Panc1 (cell line): ENCODE data around the gene SFSWAP. TPM values are rescaled to one million over a fixed set of nuclear protein-coding genes. Genes with fewer than 3 reads are reported as not detected.

Experiments used
- ATAC-seq: fragments of 200-7000 bp; cut with Tn5 transposase; 2 replicates; pipeline ENCODE4 v1.9.1; 2020; ENCODE audit warnings: mild to moderate bottlenecking, moderate library complexity
- BruUV-seq: library from RNA; stranded (reverse); fragments of 400-500 nt; replicated peaks from 2 replicates; lab custom pipeline; 2021; lab: Mats Ljungman, UMichigan
- CTCF ChIA-PET: fragments of 300-600 bp; sonication (Branson Sonifier 250); formaldehyde crosslinking; loops from one replicate; lab custom pipeline; 2022; ENCODE audit warnings: antibody characterized with exemption; lab: Charles Lee
- POLR2A ChIA-PET: fragments of 300-600 bp; sonication (Branson Sonifier 250); formaldehyde crosslinking; loops from one replicate; lab custom pipeline; 2022; ENCODE audit warnings: antibody characterized with exemption; lab: Charles Lee
- DNase-seq: peaks from one replicate; pipeline ENCODE4 v3.0.0-alpha.2; 2010; ENCODE audit warnings: low read depth, low spot score
- H3K27ac ChIP-seq: 2 replicates; pipeline ENCODE4 v1.5.1; 2011; ENCODE audit warnings: mild to moderate bottlenecking, low read length, inconsistent platforms
- H3K27me3 ChIP-seq: fragments of 200-500 bp; sonication (Bioruptor generic); 2 replicates; pipeline ENCODE4 v1.6.0; 2014; ENCODE audit warnings: low read length, inconsistent platforms; ENCODE audit not compliant: control insufficient read depth, insufficient read depth
- H3K36me3 ChIP-seq: fragments of 200-500 bp; sonication (Bioruptor generic); 2 replicates; pipeline ENCODE4 v1.5.1; 2014; ENCODE audit warnings: inconsistent platforms, mild to moderate bottlenecking, low read length, moderate library complexity; ENCODE audit not compliant: control insufficient read depth, insufficient read depth
- H3K4me1 ChIP-seq: 2 replicates; pipeline ENCODE4 v1.5.1; 2011; ENCODE audit warnings: inconsistent platforms, mild to moderate bottlenecking, low read length, moderate library complexity; ENCODE audit not compliant: control insufficient read depth, insufficient read depth
- H3K4me3 ChIP-seq, 2 experiments: 2 replicates each; pipeline ENCODE4 v1.5.1; 2011 to 2012; ENCODE audit warnings: low read depth in 2 of 2, low read length in 2 of 2, mild to moderate bottlenecking in 2 of 2, inconsistent platforms in 1 of 2, moderate library complexity in 1 of 2
- H3K9me3 ChIP-seq: fragments of 200-500 bp; sonication (Bioruptor generic); 2 replicates; pipeline ENCODE4 v1.5.1; 2014; ENCODE audit warnings: low read depth, mild to moderate bottlenecking, inconsistent platforms, low read length, moderate library complexity; ENCODE audit not compliant: control insufficient read depth, insufficient read depth
- POLR2AphosphoS5 ChIP-seq: IDR thresholded peaks from 2 replicates; pipeline ENCODE4 v1.6.1; 2012; ENCODE audit warnings: mild to moderate bottlenecking, low read depth, low read length, moderate library complexity
- SIN3A ChIP-seq: IDR thresholded peaks from 2 replicates; pipeline ENCODE4 v1.6.1; 2012; ENCODE audit warnings: low read depth, mild to moderate bottlenecking, low read length, moderate library complexity, borderline replicate concordance; ENCODE audit not compliant: insufficient read depth
- TCF7L2 ChIP-seq: IDR thresholded peaks from 2 replicates; pipeline ENCODE4 v1.6.1; 2011; ENCODE audit warnings: mild to moderate bottlenecking, low read depth, low read length, inconsistent platforms
- in situ Hi-C: cut with HindIII; loops from 2 replicates; pipeline ENCODE4 v1.10.0; 2016; ENCODE audit warnings: low sequenced_read_pairs, low pct_unique_long_range_greater_than_20kb
- intact Hi-C: fragments of 100-400 bp; cut with micrococcal nuclease; formaldehyde crosslinking; loops from one replicate; pipeline ENCODE4 v1.10.0; 2022; ENCODE audit not compliant: unreplicated experiment
- total RNA-seq: library from RNA; stranded (reverse); gene quantifications from one replicate; pipeline ENCODE4 v1.2.1, GENCODE V29; 2021; ENCODE audit not compliant: unreplicated experiment
- TF ChIP-seq, protein P1 (sequence below): fragments of 450-650 bp; IDR thresholded peaks from 2 replicates; pipeline ENCODE4 v1.5.1; 2017; ENCODE audit warnings: mild to moderate bottlenecking
- TF ChIP-seq, protein P2 (sequence below), 2 experiments: IDR thresholded peaks; 2 replicates each; pipeline ENCODE4 v1.6.1; 2011 to 2012; ENCODE audit warnings: low read depth in 2 of 2, control low read depth in 1 of 2, low read length in 1 of 2, mild to moderate bottlenecking in 1 of 2, moderate library complexity in 1 of 2; ENCODE audit not compliant: insufficient read depth in 1 of 2

Gene SFSWAP
- total RNA-seq, 1 experiment from 2014 or later = 41.6 TPM

DNA sequence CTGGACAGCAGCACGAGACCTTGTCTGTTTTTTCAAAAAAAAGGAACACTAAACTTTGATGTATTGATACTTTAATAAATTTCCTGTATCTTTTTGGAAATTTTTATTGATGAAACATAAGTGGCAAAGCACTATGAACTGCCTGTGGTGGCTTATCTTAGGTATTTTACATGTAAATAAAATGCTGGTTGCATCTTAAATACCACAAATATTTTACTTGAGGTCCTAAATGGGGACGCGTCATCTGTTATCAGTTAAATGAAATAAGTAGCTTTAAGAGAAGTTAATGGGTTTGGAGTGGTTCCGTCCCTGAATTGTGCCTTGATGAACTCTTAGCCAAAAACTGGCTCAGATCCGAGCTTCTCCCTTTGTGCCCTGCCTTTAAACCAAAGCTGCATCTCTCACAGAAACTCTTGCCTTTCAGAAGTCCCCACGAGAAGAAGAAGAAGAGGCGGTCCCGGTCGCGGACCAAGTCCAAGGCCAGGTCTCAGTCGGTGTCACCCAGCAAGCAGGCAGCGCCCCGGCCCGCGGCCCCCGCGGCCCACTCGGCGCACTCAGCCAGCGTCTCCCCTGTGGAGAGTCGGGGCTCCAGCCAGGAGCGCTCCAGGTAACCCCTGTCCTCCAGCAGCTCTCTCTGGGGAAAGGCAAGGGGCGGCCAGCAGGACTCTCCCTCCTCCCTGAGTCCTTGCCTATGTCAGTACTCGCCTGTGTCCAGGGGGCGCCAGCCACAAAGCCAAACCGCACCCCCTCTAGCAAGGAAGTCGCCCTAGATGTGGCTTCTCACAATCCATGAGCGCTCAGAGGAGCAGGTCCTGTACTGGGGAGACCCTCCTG is 86.1 kb downstream of the SFSWAP start:
- ChIA-PET CTCF (interaction anchor here (0.6 kb wide), 1 partner anchor 16 kb away, joined by 3 read pairs; no protein-coding TSS in a partner anchor), POLR2A (no interaction called here)
- peak; percentile 22; the same call in 1 of the 2 replicates for ATAC-seq

GRCh38 chr12:131797588-131797934 is 86.7 kb downstream of the SFSWAP start:
- no peak overlapping the region for H3K27ac ChIP-seq
- no peak; the same call in 1 of the 2 replicates for ATAC-seq
- no peaks in the 10 kb centered on the region; the same call in 1 of the 2 replicates for H3K4me1 ChIP-seq
- no peaks in the 10 kb centered on the region; the same call in 1 of the 2 replicates for H3K36me3 ChIP-seq
- no peaks in the 10 kb centered on the region for H3K27me3 ChIP-seq
- no peak for DNase-seq
- CTCF ChIA-PET = no interaction called here
- POLR2A ChIA-PET = no interaction called here
- intact Hi-C loops = no loop called here
- no peak overlapping the region for H3K4me3 ChIP-seq
- TF ChIP-seq SIN3A = no peak
- TF ChIP-seq, protein P1, sequence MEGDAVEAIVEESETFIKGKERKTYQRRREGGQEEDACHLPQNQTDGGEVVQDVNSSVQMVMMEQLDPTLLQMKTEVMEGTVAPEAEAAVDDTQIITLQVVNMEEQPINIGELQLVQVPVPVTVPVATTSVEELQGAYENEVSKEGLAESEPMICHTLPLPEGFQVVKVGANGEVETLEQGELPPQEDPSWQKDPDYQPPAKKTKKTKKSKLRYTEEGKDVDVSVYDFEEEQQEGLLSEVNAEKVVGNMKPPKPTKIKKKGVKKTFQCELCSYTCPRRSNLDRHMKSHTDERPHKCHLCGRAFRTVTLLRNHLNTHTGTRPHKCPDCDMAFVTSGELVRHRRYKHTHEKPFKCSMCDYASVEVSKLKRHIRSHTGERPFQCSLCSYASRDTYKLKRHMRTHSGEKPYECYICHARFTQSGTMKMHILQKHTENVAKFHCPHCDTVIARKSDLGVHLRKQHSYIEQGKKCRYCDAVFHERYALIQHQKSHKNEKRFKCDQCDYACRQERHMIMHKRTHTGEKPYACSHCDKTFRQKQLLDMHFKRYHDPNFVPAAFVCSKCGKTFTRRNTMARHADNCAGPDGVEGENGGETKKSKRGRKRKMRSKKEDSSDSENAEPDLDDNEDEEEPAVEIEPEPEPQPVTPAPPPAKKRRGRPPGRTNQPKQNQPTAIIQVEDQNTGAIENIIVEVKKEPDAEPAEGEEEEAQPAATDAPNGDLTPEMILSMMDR = no peak
- no peak for TF ChIP-seq TCF7L2
- TF ChIP-seq, protein P2, sequence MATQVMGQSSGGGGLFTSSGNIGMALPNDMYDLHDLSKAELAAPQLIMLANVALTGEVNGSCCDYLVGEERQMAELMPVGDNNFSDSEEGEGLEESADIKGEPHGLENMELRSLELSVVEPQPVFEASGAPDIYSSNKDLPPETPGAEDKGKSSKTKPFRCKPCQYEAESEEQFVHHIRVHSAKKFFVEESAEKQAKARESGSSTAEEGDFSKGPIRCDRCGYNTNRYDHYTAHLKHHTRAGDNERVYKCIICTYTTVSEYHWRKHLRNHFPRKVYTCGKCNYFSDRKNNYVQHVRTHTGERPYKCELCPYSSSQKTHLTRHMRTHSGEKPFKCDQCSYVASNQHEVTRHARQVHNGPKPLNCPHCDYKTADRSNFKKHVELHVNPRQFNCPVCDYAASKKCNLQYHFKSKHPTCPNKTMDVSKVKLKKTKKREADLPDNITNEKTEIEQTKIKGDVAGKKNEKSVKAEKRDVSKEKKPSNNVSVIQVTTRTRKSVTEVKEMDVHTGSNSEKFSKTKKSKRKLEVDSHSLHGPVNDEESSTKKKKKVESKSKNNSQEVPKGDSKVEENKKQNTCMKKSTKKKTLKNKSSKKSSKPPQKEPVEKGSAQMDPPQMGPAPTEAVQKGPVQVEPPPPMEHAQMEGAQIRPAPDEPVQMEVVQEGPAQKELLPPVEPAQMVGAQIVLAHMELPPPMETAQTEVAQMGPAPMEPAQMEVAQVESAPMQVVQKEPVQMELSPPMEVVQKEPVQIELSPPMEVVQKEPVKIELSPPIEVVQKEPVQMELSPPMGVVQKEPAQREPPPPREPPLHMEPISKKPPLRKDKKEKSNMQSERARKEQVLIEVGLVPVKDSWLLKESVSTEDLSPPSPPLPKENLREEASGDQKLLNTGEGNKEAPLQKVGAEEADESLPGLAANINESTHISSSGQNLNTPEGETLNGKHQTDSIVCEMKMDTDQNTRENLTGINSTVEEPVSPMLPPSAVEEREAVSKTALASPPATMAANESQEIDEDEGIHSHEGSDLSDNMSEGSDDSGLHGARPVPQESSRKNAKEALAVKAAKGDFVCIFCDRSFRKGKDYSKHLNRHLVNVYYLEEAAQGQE (IDR thresholded peaks at IDR 0.05; ENCODE audit: insufficient read depth in 1 of 2, low read depth in 2 of 2, low read length in 1 of 2) = no peak
- no peak for TF ChIP-seq POLR2AphosphoS5
- H3K9me3 ChIP-seq = no peaks in the 10 kb centered on the region
- in situ Hi-C loops = no loop called here
- BruUV-seq = no TSS peak

More for the DNA sequence above, 86.1 kb downstream of the SFSWAP start:
- intact Hi-C loops (no loop called here), in situ Hi-C loops (no loop called here)
- BruUV-seq = no TSS peak
- Histone ChIP-seq H3K4me3 (no peak overlapping the region), H3K36me3 (no peaks in the 10 kb centered on the region; the same call in 1 of the 2 replicates), H3K4me1 (no peaks in the 10 kb centered on the region; the same call in 1 of the 2 replicates), H3K27ac (no peak overlapping the region), H3K27me3 (no peaks in the 10 kb centered on the region), H3K9me3 (no peaks in the 10 kb centered on the region)
- no peak for DNase-seq
- TF ChIP-seq TCF7L2 = no peak
- TF ChIP-seq, protein P2 (IDR thresholded peaks at IDR 0.05; ENCODE audit: insufficient read depth in 1 of 2, low read depth in 2 of 2, low read length in 1 of 2) = no peak
- no peak for TF ChIP-seq POLR2AphosphoS5
- no peak for TF ChIP-seq SIN3A
- TF ChIP-seq, protein P1 = no peak
